Mesenchymal stem cell (in vitro differentiated cells and primary cell): ENCODE results near the gene HCRTR1.

Experiments
- DNase-seq: peaks from one replicate; pipeline ENCODE4 v3.0.0-alpha.2; 2013
- H2AFZ ChIP-seq: one replicate; pipeline ENCODE4 v1.6.1; 2013; ENCODE audit warnings: low read depth, mild to moderate bottlenecking, control low read depth, inconsistent platforms, low read length, moderate library complexity
- H2AK5ac ChIP-seq: 2 replicates; pipeline ENCODE4 v1.6.1; 2013; ENCODE audit warnings: low read length, moderate library complexity, mild to moderate bottlenecking, inconsistent platforms; ENCODE audit not compliant: severe bottlenecking
- H2BK120ac ChIP-seq: one replicate; pipeline ENCODE4 v1.6.1; 2013; ENCODE audit warnings: low read depth, mild to moderate bottlenecking, inconsistent platforms, low read length, moderate library complexity
- H2BK12ac ChIP-seq, 2 experiments: one replicate each; pipeline ENCODE4 v1.6.1; 2013; ENCODE audit warnings: inconsistent platforms in 2 of 2, low read length in 2 of 2, mild to moderate bottlenecking in 2 of 2, moderate library complexity in 2 of 2, control low read depth in 1 of 2
- H2BK15ac ChIP-seq: one replicate; pipeline ENCODE4 v1.6.1; 2013; ENCODE audit warnings: mild to moderate bottlenecking, low read depth, inconsistent platforms; ENCODE audit not compliant: poor library complexity, severe bottlenecking
- H2BK5ac ChIP-seq: 2 replicates; pipeline ENCODE4 v1.6.1; 2013; ENCODE audit warnings: low read depth, mild to moderate bottlenecking, low read length, control low read depth, inconsistent platforms; ENCODE audit not compliant: poor library complexity, severe bottlenecking
- H3K14ac ChIP-seq, 2 experiments: one replicate each; pipeline ENCODE4 v1.6.1; 2013; ENCODE audit warnings: inconsistent platforms in 2 of 2, low read length in 2 of 2, control low read depth in 1 of 2, mild to moderate bottlenecking in 1 of 2, moderate library complexity in 1 of 2
- H3K18ac ChIP-seq, 2 experiments: one replicate each; pipeline ENCODE4 v1.6.1; 2013; ENCODE audit warnings: inconsistent platforms in 2 of 2, low read length in 2 of 2, control low read depth in 1 of 2, low read depth in 1 of 2, mild to moderate bottlenecking in 1 of 2
- H3K23ac ChIP-seq, 2 experiments: one replicate each; pipeline ENCODE4 v1.6.1; 2013; ENCODE audit warnings: inconsistent platforms in 2 of 2, low read length in 2 of 2, mild to moderate bottlenecking in 2 of 2, moderate library complexity in 2 of 2, control low read depth in 1 of 2
- H3K27ac ChIP-seq: 2 replicates; pipeline ENCODE4 v1.5.1; 2013; ENCODE audit warnings: mild to moderate bottlenecking, moderate library complexity, low read length, control low read depth, inconsistent platforms; ENCODE audit not compliant: poor library complexity, severe bottlenecking
- H3K27me3 ChIP-seq, 2 experiments: 2 replicates each; pipeline versions ENCODE4 v1.6.1 to v1.7.0; 2013; ENCODE audit warnings: low read length in 2 of 2, mild to moderate bottlenecking in 2 of 2, moderate library complexity in 2 of 2, control low read depth in 1 of 2, inconsistent platforms in 1 of 2; ENCODE audit not compliant: control insufficient read depth in 1 of 2, insufficient read depth in 1 of 2
- H3K36me3 ChIP-seq, 2 experiments: 2 replicates each; pipeline versions ENCODE4 v1.6.1 to v1.7.0; 2013; ENCODE audit warnings: low read length in 2 of 2, control low read depth in 1 of 2, inconsistent platforms in 1 of 2, low read depth in 1 of 2, mild to moderate bottlenecking in 1 of 2; ENCODE audit not compliant: insufficient read depth in 2 of 2, control insufficient read depth in 1 of 2
- H3K4ac ChIP-seq, 2 experiments: one replicate each; pipeline ENCODE4 v1.6.1; 2013; ENCODE audit warnings: inconsistent platforms in 2 of 2, low read length in 2 of 2, mild to moderate bottlenecking in 2 of 2, moderate library complexity in 2 of 2, control low read depth in 1 of 2, low read depth in 1 of 2
- H3K4me1 ChIP-seq: 2 replicates; pipeline ENCODE4 v1.6.1; 2013; ENCODE audit warnings: low read depth, low read length, control low read depth; ENCODE audit not compliant: control insufficient read depth, insufficient read depth
- H3K4me2 ChIP-seq: 2 replicates; pipeline ENCODE4 v1.6.1; 2013; ENCODE audit warnings: low read length, mild to moderate bottlenecking, inconsistent platforms; ENCODE audit not compliant: poor library complexity, severe bottlenecking
- H3K4me3 ChIP-seq, 2 experiments: 2 replicates each; pipeline versions ENCODE4 v1.5.1 to v1.7.0; 2013; ENCODE audit warnings: low read length in 2 of 2, mild to moderate bottlenecking in 2 of 2, control low read depth in 1 of 2, low read depth in 1 of 2; ENCODE audit not compliant: insufficient read depth in 1 of 2
- H3K79me1 ChIP-seq: replicated peaks from 2 replicates; pipeline ENCODE4 v1.6.1; 2013; ENCODE audit warnings: mild to moderate bottlenecking, control low read depth, low read length, inconsistent platforms; ENCODE audit not compliant: poor library complexity, severe bottlenecking
- H3K9ac ChIP-seq: 2 replicates; pipeline ENCODE4 v1.7.0; 2013; ENCODE audit warnings: mild to moderate bottlenecking, low read length, moderate library complexity
- H3K9me3 ChIP-seq: 2 replicates; pipeline ENCODE4 v1.7.0; 2013; ENCODE audit warnings: mild to moderate bottlenecking, low read length; ENCODE audit not compliant: control insufficient read depth
- H4K8ac ChIP-seq: one replicate; pipeline ENCODE4 v1.6.1; 2013; ENCODE audit warnings: inconsistent platforms, mild to moderate bottlenecking, low read length, moderate library complexity
- H4K91ac ChIP-seq: one replicate; pipeline ENCODE4 v1.6.1; 2013; ENCODE audit warnings: mild to moderate bottlenecking, low read length, inconsistent platforms
- WGBS: methylation state at CpG from one replicate; pipeline ENCODE4 v1.1.7; 2013; ENCODE audit warnings: mixed read lengths; 5-methylcytosine and 5-hydroxymethylcytosine counted together

Gene HCRTR1

DNA sequence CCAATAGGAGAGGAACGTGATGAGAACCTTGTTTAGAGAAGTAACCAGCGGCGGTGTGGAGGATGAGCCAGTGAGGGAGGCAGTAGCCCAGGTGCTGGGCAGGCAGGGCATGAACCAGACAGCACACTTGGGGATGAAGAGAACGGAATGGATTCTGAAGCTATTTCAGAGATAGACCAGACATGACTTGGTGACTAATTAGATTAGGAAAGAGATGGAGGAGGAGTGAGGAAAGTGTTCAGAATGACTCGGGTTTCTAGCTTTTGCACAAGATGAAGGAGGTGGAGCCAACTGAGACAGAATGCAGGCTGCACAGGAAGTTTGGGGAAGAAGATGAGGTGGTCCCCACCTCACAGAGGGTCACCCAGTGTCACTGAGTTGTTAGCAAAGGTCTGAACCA is 22.1 kb downstream of the HCRTR1 start:
- no peak overlapping the region for H2AFZ ChIP-seq
- H3K23ac ChIP-seq: no peak overlapping the region
- no peak overlapping the region for H2BK15ac ChIP-seq
- no peak overlapping the region for H3K18ac ChIP-seq
- no peak overlapping the region for H2AK5ac ChIP-seq
- H3K27me3 ChIP-seq: no peaks in the 10 kb centered on the region
- no peak overlapping the region for H4K8ac ChIP-seq
- no peaks in the 10 kb centered on the region for H3K9me3 ChIP-seq
- H3K27ac ChIP-seq: no peak overlapping the region
- peak; percentile 93 for DNase-seq
- peaks cover 12% of the 10 kb centered on the region for H3K4me1 ChIP-seq
- H3K14ac ChIP-seq: no peak overlapping the region
- H3K4me3 ChIP-seq: no peak overlapping the region
- peaks cover 10 to 12% of the 10 kb centered on the region in 2 experiments for H3K36me3 ChIP-seq
- no peak overlapping the region for H2BK5ac ChIP-seq
- H3K4me2 ChIP-seq: no peak overlapping the region
- H2BK120ac ChIP-seq: no peak overlapping the region
- H4K91ac ChIP-seq: no peak overlapping the region
- H3K79me1 ChIP-seq: peaks cover 42% of the 10 kb centered on the region
- H3K9ac ChIP-seq: peak overlapping the region; percentile 34
- H3K4ac ChIP-seq: no peak overlapping the region
- peak overlapping the region in 1 of 2 experiments; percentile 49 for H2BK12ac ChIP-seq
- 36% methylated on average over 5 of the region's 5 CpGs for WGBS

GRCh38 chr1:31640179-31640578 is 22.7 kb downstream of the HCRTR1 start:
- Histone ChIP-seq H2BK120ac (no peak overlapping the region), H3K9me3 (no peaks in the 10 kb centered on the region), H4K8ac (no peak overlapping the region), H3K23ac (no peak overlapping the region), H3K79me1 (peaks cover 36% of the 10 kb centered on the region), H3K4ac (no peak overlapping the region), H3K9ac (peak overlapping the region; percentile 34), H3K18ac (no peak overlapping the region), H2AFZ (no peak overlapping the region), H2BK12ac (no peak overlapping the region), H2AK5ac (no peak overlapping the region), H3K4me2 (no peak overlapping the region), H2BK15ac (no peak overlapping the region), H4K91ac (no peak overlapping the region), H2BK5ac (no peak overlapping the region), H3K27ac (no peak overlapping the region), H3K27me3 (no peaks in the 10 kb centered on the region), H3K36me3 (peaks cover 5 to 9% of the 10 kb centered on the region in 2 experiments), H3K4me3 (no peak overlapping the region), H3K4me1 (peaks cover 12% of the 10 kb centered on the region), H3K14ac (no peak overlapping the region)
- DNase-seq: no peak

DNA sequence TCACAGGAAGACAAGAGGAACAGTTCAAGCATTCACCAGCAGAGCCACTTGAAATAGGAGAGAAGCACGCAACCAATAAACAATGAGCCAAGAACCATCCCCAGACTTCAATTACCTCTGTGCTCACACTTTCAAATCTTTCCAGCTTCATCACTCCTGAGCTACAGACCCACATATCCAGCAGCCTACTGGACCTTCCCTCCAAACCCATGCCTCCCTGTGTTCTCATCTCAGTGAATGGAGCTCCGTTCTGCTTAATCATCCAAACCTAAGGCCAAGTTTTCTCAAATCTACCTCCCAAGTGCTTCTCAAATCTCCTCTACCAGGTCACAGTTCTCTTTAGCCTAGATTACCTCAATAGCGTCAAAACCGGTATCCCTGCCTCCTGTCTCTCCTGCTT is 23.5 kb downstream of the HCRTR1 start:
- 87% methylated on average over 4 of the region's 4 CpGs for WGBS
- H3K9me3 ChIP-seq: no peaks in the 10 kb centered on the region

GRCh38 chr1:31642366-31642765 is 24.9 kb downstream of the HCRTR1 start:
- H2BK5ac ChIP-seq: no peak overlapping the region
- H3K4me1 ChIP-seq: peaks cover 15% of the 10 kb centered on the region
- H3K36me3 ChIP-seq: peaks cover 5% of the 10 kb centered on the region in 2 experiments
- no peak overlapping the region for H2BK120ac ChIP-seq
- H3K4ac ChIP-seq: no peak overlapping the region
- H2BK15ac ChIP-seq: no peak overlapping the region
- no peaks in the 10 kb centered on the region for H3K9me3 ChIP-seq
- H3K18ac ChIP-seq: no peak overlapping the region
- H3K23ac ChIP-seq: no peak overlapping the region
- no peak overlapping the region for H4K91ac ChIP-seq
- no peak overlapping the region for H3K9ac ChIP-seq
- 92% methylated on average over 4 of the region's 4 CpGs for WGBS
- H2BK12ac ChIP-seq: no peak overlapping the region
- H3K27me3 ChIP-seq: no peaks in the 10 kb centered on the region
- H3K27ac ChIP-seq: no peak overlapping the region
- H2AFZ ChIP-seq: no peak overlapping the region
- H3K79me1 ChIP-seq: peaks cover 31% of the 10 kb centered on the region
- no peak overlapping the region for H2AK5ac ChIP-seq
- H3K4me3 ChIP-seq: no peak overlapping the region
- no peak overlapping the region for H4K8ac ChIP-seq
- H3K14ac ChIP-seq: no peak overlapping the region
- H3K4me2 ChIP-seq: no peak overlapping the region
- DNase-seq: no peak

More for the DNA sequence above, 23.5 kb downstream of the HCRTR1 start:
- H2BK12ac ChIP-seq: no peak overlapping the region
- no peak overlapping the region for H3K18ac ChIP-seq
- H3K27ac ChIP-seq: no peak overlapping the region
- no peak overlapping the region for H4K8ac ChIP-seq
- H2BK15ac ChIP-seq: no peak overlapping the region
- no peak overlapping the region for H3K23ac ChIP-seq
- H2AK5ac ChIP-seq: no peak overlapping the region
- no peak overlapping the region for H2AFZ ChIP-seq
- H3K4me2 ChIP-seq: no peak overlapping the region
- no peak overlapping the region for H3K4ac ChIP-seq
- H3K14ac ChIP-seq: no peak overlapping the region
- peaks cover 15% of the 10 kb centered on the region for H3K4me1 ChIP-seq
- no peak overlapping the region for H3K9ac ChIP-seq
- H3K79me1 ChIP-seq: peaks cover 32% of the 10 kb centered on the region
- no peak overlapping the region for H4K91ac ChIP-seq
- no peak overlapping the region for H2BK5ac ChIP-seq
- H3K4me3 ChIP-seq: no peak overlapping the region
- peaks cover 5% of the 10 kb centered on the region in 2 experiments for H3K36me3 ChIP-seq
- DNase-seq: no peak
- no peak overlapping the region for H2BK120ac ChIP-seq
- H3K27me3 ChIP-seq: no peaks in the 10 kb centered on the region
